Natural killer cell (primary cell): ENCODE measurements around the gene HOXB5. TPM values are rescaled to one million over a fixed set of nuclear protein-coding genes. Genes with fewer than 3 reads are reported as not detected.
A peak's percentile ranks its signal among the peaks of the same experiment; 100 is the strongest.

Experiments
- ATAC-seq, 3 donors: fragments of 150-1000 bp in 2 of 3; fragments of 200-7000 bp in 1 of 3; cut with Tn5 transposase; 1 replicate in 1 of 3; 2 replicates in 2 of 3; pipeline ENCODE4 v1.10.0; 2021; ENCODE audit warnings: mild to moderate bottlenecking in 2 of 3, moderate library complexity in 2 of 3
- DNase-seq, 2 donors: peaks; one replicate each; pipeline versions ENCODE4 v3.0.0 to v3.0.0-alpha.2; 2013 to 2021; ENCODE audit warnings: mixed read lengths in 1 of 2
- H3K27ac ChIP-seq: one replicate; pipeline ENCODE4 v1.5.1; 2013; ENCODE audit warnings: mild to moderate bottlenecking, low read length
- H3K27me3 ChIP-seq: one replicate; pipeline ENCODE4 v1.6.1; 2013; ENCODE audit warnings: low read length; ENCODE audit not compliant: control insufficient read depth, insufficient read depth
- H3K36me3 ChIP-seq: one replicate; pipeline ENCODE4 v1.6.1; 2013; ENCODE audit warnings: low read length; ENCODE audit not compliant: control insufficient read depth, insufficient read depth
- H3K4me1 ChIP-seq: one replicate; pipeline ENCODE4 v1.6.1; 2013; ENCODE audit warnings: low read length; ENCODE audit not compliant: control insufficient read depth, insufficient read depth
- H3K4me3 ChIP-seq: one replicate; pipeline ENCODE4 v1.5.1; 2013; ENCODE audit warnings: low read length
- H3K9me3 ChIP-seq: one replicate; pipeline ENCODE4 v1.6.1; 2013; ENCODE audit warnings: low read length; ENCODE audit not compliant: control insufficient read depth, insufficient read depth
- H3K27ac Mint-ChIP-seq, 2 donors: one replicate each; pipeline ENCODE4 v1.8.0; 2022; ENCODE audit warnings: mild to moderate bottlenecking in 2 of 2, mixed read lengths in 2 of 2, moderate library complexity in 1 of 2
- H3K27me3 Mint-ChIP-seq, 2 donors: one replicate each; pipeline ENCODE4 v1.8.0; 2022; ENCODE audit warnings: low read depth in 2 of 2, mixed read lengths in 2 of 2
- H3K36me3 Mint-ChIP-seq: one replicate; pipeline ENCODE4 v1.8.0; 2022; ENCODE audit warnings: mixed read lengths
- H3K4me1 Mint-ChIP-seq, 2 donors: one replicate each; pipeline ENCODE4 v1.8.0; 2022; ENCODE audit warnings: mixed read lengths in 2 of 2
- H3K4me3 Mint-ChIP-seq: one replicate; pipeline ENCODE4 v1.8.0; 2022; ENCODE audit warnings: mild to moderate bottlenecking, moderate library complexity, mixed read lengths
- H3K9me3 Mint-ChIP-seq, 2 donors: one replicate each; pipeline ENCODE4 v1.8.0; 2022; ENCODE audit warnings: mixed read lengths in 2 of 2
- CTCF ChIP-seq: fragments of 200-600 bp; IDR thresholded peaks from one replicate; pipeline ENCODE4 v1.8.0; 2022; ENCODE audit warnings: antibody characterized with exemption
- WGBS: methylation state at CpG from one replicate; pipeline ENCODE4 v1.1.7; 2013; ENCODE audit warnings: missing lambda C conversion rate; ENCODE audit not compliant: insufficient coverage; 5-methylcytosine and 5-hydroxymethylcytosine counted together
- intact Hi-C: fragments of 100-400 bp; cut with micrococcal nuclease; formaldehyde crosslinking; loops from one replicate; pipeline ENCODE4 v1.14.2; 2022
- total RNA-seq, 4 donors: library from RNA; stranded (reverse); fragments of 120-200 nt in 1 of 4; gene quantifications; one replicate each; pipeline versions ENCODE4 v1.2.3 to v1.2.4, GENCODE V29; 2013 to 2022

HOXB5 gene
- total RNA-seq, 3 donors from 2014 or later (not counting 1 experiment from before 2014, with no cell fraction given), result not detected

GRCh38 chr17:48556229-48556575, 37.4 kb downstream of the HOXB5 start:
- DNase-seq, result no peak
- intact Hi-C loops, result no loop called here
- WGBS, result 89% methylated on average over 4 of the region's 5 CpGs
- peaks cover 23 to 37% of the 10 kb centered on the region in 2 donors for H3K4me1 Mint-ChIP-seq
- peak overlapping the region; percentile 76 for H3K4me3 Mint-ChIP-seq
- peak in 1 of 3 donors; percentile 28 for ATAC-seq
- H3K9me3 Mint-ChIP-seq, result no peaks in the 10 kb centered on the region
- no peaks in the 10 kb centered on the region for H3K27me3 ChIP-seq
- no peaks in the 10 kb centered on the region for H3K36me3 Mint-ChIP-seq
- H3K27me3 Mint-ChIP-seq, result peaks cover 0 to 17% of the 10 kb centered on the region in 2 donors
- H3K27ac ChIP-seq, result no peak overlapping the region
- peak overlapping the region in 1 of 2 donors; percentile 87 for H3K27ac Mint-ChIP-seq
- no peak for TF ChIP-seq CTCF
- no peaks in the 10 kb centered on the region for H3K36me3 ChIP-seq
- H3K4me1 ChIP-seq, result peaks cover 16% of the 10 kb centered on the region
- H3K4me3 ChIP-seq, result no peak overlapping the region
- H3K9me3 ChIP-seq, result no peaks in the 10 kb centered on the region

GRCh38 chr17:48555258-48556228, 38.0 kb downstream of the HOXB5 start:
- Histone ChIP-seq H3K9me3 (no peaks in the 10 kb centered on the region), H3K27ac (no peak overlapping the region), H3K4me3 (peak overlapping the region; percentile 17), H3K27me3 (no peaks in the 10 kb centered on the region), H3K4me1 (peaks cover 13% of the 10 kb centered on the region), H3K36me3 (peaks cover 2% of the 10 kb centered on the region)
- TF ChIP-seq CTCF, result no peak
- peak overlapping the region; percentile 87 for H3K27ac Mint-ChIP-seq
- no peaks in the 10 kb centered on the region for H3K9me3 Mint-ChIP-seq
- peaks cover 0 to 17% of the 10 kb centered on the region in 2 donors for H3K27me3 Mint-ChIP-seq
- no peaks in the 10 kb centered on the region for H3K36me3 Mint-ChIP-seq
- peak in 1 of 2 donors; percentile 55 for DNase-seq
- H3K4me1 Mint-ChIP-seq, result peaks cover 20 to 34% of the 10 kb centered on the region in 2 donors
- ATAC-seq, result peak; percentile 40 to 79 (median 76)
- WGBS, result 10% methylated on average over 33 of the region's 36 CpGs
- peak overlapping the region; percentile 95 for H3K4me3 Mint-ChIP-seq
- intact Hi-C loops, result no loop called here

- intact Hi-C loops, result no loop called here
- ATAC-seq, result no peak
- H3K27me3 Mint-ChIP-seq, result peaks cover 0 to 17% of the 10 kb centered on the region in 2 donors
These were observed 38.9 kb downstream of the HOXB5 start for GRCh38 chr17:48554412-48555257.

More at GRCh38 chr17:48554412-48555257, 38.9 kb downstream of the HOXB5 start:
- Mint-ChIP-seq H3K4me1 (peaks cover 20 to 34% of the 10 kb centered on the region in 2 donors), H3K4me3 (peak overlapping the region; percentile 95), H3K36me3 (no peaks in the 10 kb centered on the region), H3K27ac (peak overlapping the region; percentile 87), H3K9me3 (no peaks in the 10 kb centered on the region)
- H3K36me3 ChIP-seq, result peaks cover 2% of the 10 kb centered on the region
- 93% methylated on average over 41 of the region's 44 CpGs for WGBS
- no peak overlapping the region for H3K4me3 ChIP-seq
- H3K27ac ChIP-seq, result no peak overlapping the region
- H3K9me3 ChIP-seq, result no peaks in the 10 kb centered on the region
- no peaks in the 10 kb centered on the region for H3K27me3 ChIP-seq
- no peak for TF ChIP-seq CTCF
- DNase-seq, result no peak
- H3K4me1 ChIP-seq, result peaks cover 13% of the 10 kb centered on the region
